MCF 10A (cell line): ENCODE measurements around the gene ALG11. TPM values are rescaled to one million over a fixed set of nuclear protein-coding genes. Genes with fewer than 3 reads are reported as not detected.
"Not testable (repeated sequence)": the region's sequence is repeated elsewhere in the genome, so short reads cannot be mapped to it uniquely, and the experiment has no call there.

Experiments
- BruUV-seq: library from RNA; stranded (reverse); fragments of 400-500 nt; replicated peaks from 2 replicates; lab custom pipeline; 2021; lab: Mats Ljungman, UMichigan
- CTCF ChIA-PET: fragments of 300-600 bp; sonication (Branson Sonifier 250); formaldehyde crosslinking; extraction: SDS; loops from one replicate; lab custom pipeline; 2021; ENCODE audit warnings: antibody characterized with exemption, inconsistent platforms; lab: Yijun Ruan, JAX
- POLR2A ChIA-PET: fragments of 300-600, 350-650 bp; sonication (Branson Sonifier 250); formaldehyde crosslinking; extraction: SDS; loops from one replicate; lab custom pipeline; 2020; ENCODE audit warnings: antibody characterized with exemption, inconsistent platforms; lab: Yijun Ruan, JAX
- DNase-seq: peaks from one replicate; pipeline ENCODE4 v3.0.0-alpha.2; 2018; ENCODE audit not compliant: unreplicated experiment
- H3K27ac Mint-ChIP-seq: one replicate; pipeline ENCODE4 v1.8.0; 2022; ENCODE audit warnings: mild to moderate bottlenecking, low read depth, mixed read lengths; ENCODE audit not compliant: unreplicated experiment
- H3K27me3 Mint-ChIP-seq: one replicate; pipeline ENCODE4 v1.8.0; 2022; ENCODE audit warnings: mixed read lengths; ENCODE audit not compliant: insufficient read depth, unreplicated experiment
- H3K36me3 Mint-ChIP-seq: one replicate; pipeline ENCODE4 v1.8.0; 2022; ENCODE audit warnings: mild to moderate bottlenecking, moderate library complexity, mixed read lengths; ENCODE audit not compliant: insufficient read depth, unreplicated experiment
- H3K4me1 Mint-ChIP-seq: one replicate; pipeline ENCODE4 v1.8.0; 2022; ENCODE audit warnings: mixed read lengths; ENCODE audit not compliant: insufficient read depth, unreplicated experiment
- H3K4me3 Mint-ChIP-seq: one replicate; pipeline ENCODE4 v1.8.0; 2022; ENCODE audit warnings: mild to moderate bottlenecking, moderate library complexity, mixed read lengths; ENCODE audit not compliant: unreplicated experiment
- H3K9me3 Mint-ChIP-seq: one replicate; pipeline ENCODE4 v1.8.0; 2022; ENCODE audit warnings: mixed read lengths; ENCODE audit not compliant: unreplicated experiment
- intact Hi-C: fragments of 100-400 bp; cut with micrococcal nuclease; formaldehyde crosslinking; loops from 2 replicates; pipeline ENCODE4 v1.14.1; 2022
- total RNA-seq: library from RNA; stranded (reverse); gene quantifications from 2 replicates; pipeline ENCODE4 v1.2.3, GENCODE V29; 2022
- TF ChIP-seq, protein P1 (sequence below): fragments of 200-600 bp; IDR thresholded peaks from one replicate; pipeline ENCODE4 v1.8.0; 2022; ENCODE audit warnings: antibody characterized with exemption, mild to moderate bottlenecking; ENCODE audit not compliant: unreplicated experiment

ALG11 gene
- total RNA-seq, 1 experiment from 2014 or later: 33.3 TPM

DNA sequence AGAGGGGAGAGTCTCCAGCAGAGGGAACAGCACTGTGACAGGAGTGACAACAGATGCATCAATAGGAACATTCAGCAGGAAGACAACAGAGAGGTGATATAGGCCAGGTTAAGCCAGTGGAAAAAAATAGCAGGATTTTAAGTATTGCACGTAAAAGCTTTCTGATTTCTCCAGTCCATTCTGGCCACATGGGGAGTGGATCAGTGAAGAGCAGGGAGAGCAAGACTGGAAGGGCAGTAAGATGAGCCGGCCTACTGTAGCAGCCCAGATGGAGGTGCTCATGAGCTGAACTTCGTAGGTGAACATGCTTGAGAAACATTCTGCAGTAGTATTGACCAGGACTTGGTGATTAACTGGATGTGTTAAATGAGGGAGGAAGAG is 14.0 kb downstream of the ALG11 start:
- DNase-seq: no peak
- Mint-ChIP-seq H3K27me3 (no peaks in the 10 kb centered on the region), H3K27ac (peak overlapping the region; percentile 16), H3K36me3 (peaks cover 62% of the 10 kb centered on the region), H3K9me3 (peaks cover 13% of the 10 kb centered on the region), H3K4me1 (peaks cover 32% of the 10 kb centered on the region), H3K4me3 (no peak overlapping the region)
- intact Hi-C loops: no loop called here
- ChIA-PET CTCF (no interaction called here), POLR2A (interaction anchor here (2.9 kb wide), 1 partner anchor 13 kb away, joined by 12 read pairs; the partner anchor contains the start of gene ALG11)
- TF ChIP-seq, protein P1, sequence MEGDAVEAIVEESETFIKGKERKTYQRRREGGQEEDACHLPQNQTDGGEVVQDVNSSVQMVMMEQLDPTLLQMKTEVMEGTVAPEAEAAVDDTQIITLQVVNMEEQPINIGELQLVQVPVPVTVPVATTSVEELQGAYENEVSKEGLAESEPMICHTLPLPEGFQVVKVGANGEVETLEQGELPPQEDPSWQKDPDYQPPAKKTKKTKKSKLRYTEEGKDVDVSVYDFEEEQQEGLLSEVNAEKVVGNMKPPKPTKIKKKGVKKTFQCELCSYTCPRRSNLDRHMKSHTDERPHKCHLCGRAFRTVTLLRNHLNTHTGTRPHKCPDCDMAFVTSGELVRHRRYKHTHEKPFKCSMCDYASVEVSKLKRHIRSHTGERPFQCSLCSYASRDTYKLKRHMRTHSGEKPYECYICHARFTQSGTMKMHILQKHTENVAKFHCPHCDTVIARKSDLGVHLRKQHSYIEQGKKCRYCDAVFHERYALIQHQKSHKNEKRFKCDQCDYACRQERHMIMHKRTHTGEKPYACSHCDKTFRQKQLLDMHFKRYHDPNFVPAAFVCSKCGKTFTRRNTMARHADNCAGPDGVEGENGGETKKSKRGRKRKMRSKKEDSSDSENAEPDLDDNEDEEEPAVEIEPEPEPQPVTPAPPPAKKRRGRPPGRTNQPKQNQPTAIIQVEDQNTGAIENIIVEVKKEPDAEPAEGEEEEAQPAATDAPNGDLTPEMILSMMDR: no peak
- no TSS peak for BruUV-seq

DNA sequence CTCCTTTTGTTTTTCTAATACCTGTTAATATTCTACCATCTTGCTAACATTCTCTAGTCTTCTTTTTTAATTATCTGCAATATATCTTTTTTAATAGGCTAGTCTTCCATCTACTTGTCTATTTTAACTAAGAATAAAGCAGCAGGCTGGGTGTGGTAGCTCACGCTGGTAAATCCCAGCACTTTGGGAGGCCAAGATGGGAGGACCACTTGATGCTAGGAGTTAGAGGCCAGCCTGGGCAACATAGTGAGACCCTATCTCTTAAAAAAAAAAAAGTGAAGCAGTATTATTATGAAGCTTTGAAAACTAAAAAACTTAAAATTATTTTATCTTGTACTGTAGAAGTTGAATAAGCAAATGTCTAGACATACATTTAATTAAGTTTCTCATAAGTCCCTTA is 15.6 kb downstream of the ALG11 start:
- BruUV-seq: no TSS peak
- Mint-ChIP-seq H3K4me1 (peaks cover 32% of the 10 kb centered on the region), H3K36me3 (peaks cover 53% of the 10 kb centered on the region), H3K27ac (no peak overlapping the region), H3K9me3 (peaks cover 13% of the 10 kb centered on the region), H3K4me3 (no peak overlapping the region), H3K27me3 (no peaks in the 10 kb centered on the region)
- CTCF ChIA-PET: interaction anchor here (0.6 to 1.6 kb wide), 4 partner anchors 12 to 406 kb away, joined by 3 to 4 read pairs (median 4); no protein-coding TSS in a partner anchor
- no peak for DNase-seq
- POLR2A ChIA-PET: interaction anchor here (1.0 to 2.9 kb wide), 2 partner anchors 15 to 29 kb away, joined by 3 to 12 read pairs; partner anchors contain the start of gene ALG11
- TF ChIP-seq, protein P1: no peak
- intact Hi-C loops: no loop called here

DNA sequence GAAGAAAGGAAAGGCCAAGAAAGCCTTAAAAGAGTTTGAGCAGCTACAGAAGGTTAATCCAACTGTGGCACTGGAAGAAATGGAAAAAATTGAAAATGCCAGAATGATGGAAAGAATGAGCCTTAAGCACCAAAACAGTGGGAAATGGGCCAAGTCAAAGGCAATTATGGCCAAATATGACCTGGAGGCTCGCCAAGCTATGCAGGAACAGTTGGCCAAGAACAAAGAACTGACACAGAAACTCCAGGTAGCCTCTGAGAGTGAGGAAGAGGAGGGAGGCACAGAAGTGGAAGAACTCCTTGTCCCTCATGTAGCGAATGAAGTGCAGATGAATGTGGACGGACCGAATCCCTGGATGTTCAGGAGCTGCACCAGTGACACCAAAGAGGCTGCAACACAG is 17.4 kb downstream of the ALG11 start:
- H3K9me3 Mint-ChIP-seq: peaks cover 13% of the 10 kb centered on the region
- TF ChIP-seq, protein P1: no peak
- no peaks in the 10 kb centered on the region for H3K27me3 Mint-ChIP-seq
- POLR2A ChIA-PET: interaction anchor here (1.3 kb wide), 1 partner anchor 17 kb away, joined by 3 read pairs; the partner anchor contains the start of gene ALG11
- intact Hi-C loops: no loop called here
- H3K27ac Mint-ChIP-seq: no peak overlapping the region
- no TSS peak for BruUV-seq
- peaks cover 37% of the 10 kb centered on the region for H3K36me3 Mint-ChIP-seq
- H3K4me1 Mint-ChIP-seq: peaks cover 32% of the 10 kb centered on the region
- peak; percentile 22 for DNase-seq
- CTCF ChIA-PET: interaction anchor here (0.5 to 1.2 kb wide), 4 partner anchors 26 to 421 kb away, joined by 3 to 4 read pairs (median 4); no protein-coding TSS in a partner anchor
- H3K4me3 Mint-ChIP-seq: no peak overlapping the region

DNA sequence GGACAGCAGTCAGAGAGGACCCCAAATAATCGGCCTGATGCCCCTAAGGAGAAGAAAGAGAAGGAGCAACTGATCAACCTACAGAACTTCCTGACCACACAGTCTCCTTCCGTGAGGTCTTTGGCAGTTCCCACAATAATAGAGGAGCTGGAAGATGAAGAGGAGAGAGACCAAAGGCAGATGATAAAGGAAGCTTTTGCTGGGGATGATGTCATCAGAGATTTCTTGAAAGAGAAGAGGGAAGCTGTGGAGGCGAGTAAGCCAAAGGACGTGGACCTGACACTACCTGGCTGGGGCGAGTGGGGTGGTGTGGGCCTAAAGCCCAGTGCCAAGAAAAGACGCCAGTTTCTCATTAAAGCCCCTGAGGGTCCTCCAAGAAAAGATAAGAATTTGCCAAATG is 18.2 kb downstream of the ALG11 start:
- H3K27me3 Mint-ChIP-seq, H3K4me3 Mint-ChIP-seq, intact Hi-C loops, H3K27ac Mint-ChIP-seq, DNase-seq: not testable (repeated sequence)
- peaks cover 29% of the 10 kb centered on the region for H3K36me3 Mint-ChIP-seq
- peaks cover 13% of the 10 kb centered on the region for H3K9me3 Mint-ChIP-seq
- POLR2A ChIA-PET: interaction anchor here (0.5 to 1.3 kb wide), 2 partner anchors 18 to 151 kb away, joined by 3 read pairs; partner anchors contain the start of gene ALG11
- TSS peak; percentile 5 for BruUV-seq
- H3K4me1 Mint-ChIP-seq: peaks cover 27% of the 10 kb centered on the region
- CTCF ChIA-PET: interaction anchor here (0.6 to 1.2 kb wide), 3 partner anchors 10 to 118 kb away, joined by 3 to 4 read pairs (median 3); no protein-coding TSS in a partner anchor
